Kidney epithelial cell (primary cell): ENCODE data around the gene CINP. TPM values are rescaled to one million over a fixed set of nuclear protein-coding genes. Genes with fewer than 3 reads are reported as not detected.

ENCODE experiments used
- DNase-seq: peaks from one replicate; pipeline ENCODE4 v3.0.0-alpha.2; 2010; ENCODE audit warnings: low read depth
- H3K27me3 ChIP-seq: 2 replicates; pipeline ENCODE4 v1.6.0; 2011; ENCODE audit warnings: low read length; ENCODE audit not compliant: control insufficient read depth, insufficient read depth
- H3K36me3 ChIP-seq: 2 replicates; pipeline ENCODE4 v1.5.1; 2011; ENCODE audit warnings: low read length; ENCODE audit not compliant: control insufficient read depth, insufficient read depth
- H3K4me3 ChIP-seq: 2 replicates; pipeline ENCODE4 v1.5.1; 2011; ENCODE audit warnings: low read depth, mild to moderate bottlenecking, control low read depth, low read length
- total RNA-seq: library from RNA; depleted of rRNA; stranded (reverse); fragments of >200 nt; gene quantifications from 2 replicates; pipeline ENCODE4 v1.2.3, GENCODE V29; 2015
- TF ChIP-seq, protein P1 (sequence below): IDR thresholded peaks from 2 replicates; pipeline ENCODE4 v1.5.1; 2011; ENCODE audit warnings: mild to moderate bottlenecking, moderate library complexity, low read length, control low read depth, inconsistent platforms; ENCODE audit not compliant: insufficient read depth, poor library complexity, severe bottlenecking

The CINP gene
- total RNA-seq, 1 donor from 2014 or later: 33.7 TPM

DNA sequence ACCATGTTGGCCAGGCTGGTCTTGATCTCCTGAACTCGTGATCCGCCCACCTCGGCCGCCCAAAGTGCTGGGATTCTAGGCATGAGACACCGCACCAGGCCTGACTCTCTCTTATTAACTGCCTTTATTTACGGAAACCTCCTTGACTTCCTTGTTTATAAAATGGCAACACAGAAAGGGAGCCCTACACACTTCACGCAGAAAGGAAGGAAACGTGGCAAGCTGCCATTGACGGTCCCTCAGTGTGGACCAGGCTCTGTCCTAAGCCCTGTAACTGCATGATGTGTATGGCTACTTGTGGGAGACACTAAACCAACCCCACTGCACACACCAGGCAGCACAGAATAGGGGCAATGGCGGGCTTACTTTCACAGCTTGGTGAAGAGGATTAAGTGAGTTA is 11.7 kb downstream of the CINP start:
- Histone ChIP-seq H3K4me3 (no peak overlapping the region), H3K27me3 (no peaks in the 10 kb centered on the region), H3K36me3 (no peaks in the 10 kb centered on the region)
- no peak for DNase-seq
- TF ChIP-seq, protein P1, sequence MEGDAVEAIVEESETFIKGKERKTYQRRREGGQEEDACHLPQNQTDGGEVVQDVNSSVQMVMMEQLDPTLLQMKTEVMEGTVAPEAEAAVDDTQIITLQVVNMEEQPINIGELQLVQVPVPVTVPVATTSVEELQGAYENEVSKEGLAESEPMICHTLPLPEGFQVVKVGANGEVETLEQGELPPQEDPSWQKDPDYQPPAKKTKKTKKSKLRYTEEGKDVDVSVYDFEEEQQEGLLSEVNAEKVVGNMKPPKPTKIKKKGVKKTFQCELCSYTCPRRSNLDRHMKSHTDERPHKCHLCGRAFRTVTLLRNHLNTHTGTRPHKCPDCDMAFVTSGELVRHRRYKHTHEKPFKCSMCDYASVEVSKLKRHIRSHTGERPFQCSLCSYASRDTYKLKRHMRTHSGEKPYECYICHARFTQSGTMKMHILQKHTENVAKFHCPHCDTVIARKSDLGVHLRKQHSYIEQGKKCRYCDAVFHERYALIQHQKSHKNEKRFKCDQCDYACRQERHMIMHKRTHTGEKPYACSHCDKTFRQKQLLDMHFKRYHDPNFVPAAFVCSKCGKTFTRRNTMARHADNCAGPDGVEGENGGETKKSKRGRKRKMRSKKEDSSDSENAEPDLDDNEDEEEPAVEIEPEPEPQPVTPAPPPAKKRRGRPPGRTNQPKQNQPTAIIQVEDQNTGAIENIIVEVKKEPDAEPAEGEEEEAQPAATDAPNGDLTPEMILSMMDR: no peak

DNA sequence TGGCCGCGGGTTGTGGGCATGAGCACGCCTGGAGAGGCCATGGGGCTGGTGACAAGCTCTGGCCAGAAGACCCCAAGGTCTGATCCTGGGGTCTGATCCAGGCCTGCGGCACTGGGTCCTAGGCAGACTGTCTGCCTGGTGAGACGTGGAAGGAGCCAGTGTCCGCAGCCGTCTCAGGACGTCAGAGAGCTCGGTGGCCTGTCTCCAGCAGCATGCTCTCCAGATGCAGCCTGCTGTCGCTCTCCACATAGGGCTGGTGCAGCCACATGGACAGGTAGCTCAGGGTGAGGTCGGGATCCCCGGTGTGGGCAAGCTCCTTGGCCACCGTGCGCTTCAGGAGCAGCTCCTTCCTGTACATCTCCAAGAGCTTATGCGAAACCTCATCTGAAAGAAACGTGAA is 14.3 kb downstream of the CINP start:
- peaks cover 1% of the 10 kb centered on the region for H3K36me3 ChIP-seq
- TF ChIP-seq, protein P1: no peak
- no peak for DNase-seq
- H3K27me3 ChIP-seq: no peaks in the 10 kb centered on the region
- H3K4me3 ChIP-seq: no peak overlapping the region

DNA sequence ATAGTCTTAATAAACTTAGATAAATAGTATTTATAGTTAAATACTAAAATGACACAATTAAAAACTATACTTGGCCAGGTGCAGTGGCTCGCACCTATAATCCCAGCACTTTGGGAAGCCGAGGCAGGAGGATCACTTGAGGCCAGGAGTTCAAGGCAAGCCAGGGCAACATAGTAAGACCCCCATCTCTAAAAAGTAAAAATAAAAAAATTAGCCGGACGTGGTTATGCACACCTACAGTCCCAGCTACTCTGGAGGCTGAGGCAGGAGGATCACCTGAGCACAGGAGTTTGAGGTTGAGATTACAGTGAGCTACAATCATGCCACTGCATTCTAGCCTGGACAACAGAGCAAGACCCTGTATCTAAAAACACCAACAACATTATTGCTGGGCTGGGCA is 16.0 kb downstream of the CINP start:
- DNase-seq: no peak
- TF ChIP-seq, protein P1: no peak
- Histone ChIP-seq H3K36me3 (peaks cover 1% of the 10 kb centered on the region), H3K27me3 (no peaks in the 10 kb centered on the region), H3K4me3 (no peak overlapping the region)

DNA sequence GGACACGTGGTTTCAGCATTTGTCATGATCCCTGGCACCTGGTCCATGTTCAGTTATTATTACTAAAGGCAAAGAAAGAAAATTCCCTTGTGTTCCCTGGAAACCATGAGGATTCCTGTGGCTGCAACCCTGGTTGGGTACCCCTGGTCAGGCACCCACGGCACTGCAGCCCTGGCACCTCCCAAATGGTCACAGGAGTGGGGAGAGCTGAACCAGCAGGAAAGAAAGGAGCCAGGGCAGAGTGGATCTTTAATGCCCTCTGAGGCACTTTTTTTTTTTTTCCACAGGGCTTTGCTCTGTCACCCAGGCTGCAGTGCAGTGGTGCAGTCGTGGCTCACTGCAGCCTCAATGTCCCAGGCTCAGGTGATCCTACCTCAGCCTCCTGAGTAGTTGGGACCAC is 17.5 kb downstream of the CINP start:
- TF ChIP-seq, protein P1: no peak
- Histone ChIP-seq H3K27me3 (no peaks in the 10 kb centered on the region), H3K4me3 (no peak overlapping the region), H3K36me3 (peaks cover 1% of the 10 kb centered on the region)
- DNase-seq: no peak

DNA sequence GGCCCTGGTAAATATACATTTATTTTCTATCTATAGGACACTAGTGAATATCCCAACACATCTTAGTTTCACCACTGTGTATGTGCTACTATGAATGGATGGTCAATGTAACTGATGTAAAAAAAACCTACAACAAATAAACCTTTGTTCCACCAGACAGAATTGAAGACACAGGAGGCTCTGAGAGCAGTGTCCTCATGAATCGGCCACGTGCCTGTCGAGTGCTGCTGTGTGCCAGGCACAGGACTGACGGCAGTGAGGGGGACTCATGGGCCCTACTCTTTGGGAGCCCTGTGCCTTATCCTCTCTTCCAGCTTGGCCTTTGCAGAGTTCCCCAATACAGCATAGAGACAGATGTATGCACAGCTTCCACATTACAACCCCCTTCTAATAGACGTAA is 18.2 kb downstream of the CINP start:
- DNase-seq: no peak
- TF ChIP-seq, protein P1: no peak
- Histone ChIP-seq H3K27me3 (no peaks in the 10 kb centered on the region), H3K4me3 (no peak overlapping the region), H3K36me3 (peaks cover 1% of the 10 kb centered on the region)

DNA sequence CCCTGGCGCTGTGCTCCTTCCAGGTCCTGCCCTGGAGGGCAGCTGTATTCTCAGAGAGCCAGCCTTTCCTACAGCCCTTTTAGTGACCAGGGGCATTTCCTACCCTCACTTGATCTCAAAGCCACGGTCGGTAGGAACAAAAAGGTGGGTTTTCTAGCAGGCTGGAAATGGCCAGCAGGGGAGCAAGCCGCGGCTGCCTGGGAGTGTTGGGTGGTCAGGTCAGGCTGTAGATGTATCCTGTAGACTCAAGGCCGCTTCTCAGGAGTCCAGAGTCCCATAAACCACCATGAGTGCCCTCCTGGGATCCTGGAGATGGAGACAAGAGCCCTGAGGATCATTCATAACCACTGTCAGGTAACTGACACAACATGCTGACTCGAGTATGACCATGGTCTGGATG is 18.6 kb downstream of the CINP start:
- TF ChIP-seq, protein P1: no peak
- no peak for DNase-seq
- H3K36me3 ChIP-seq: peaks cover 1% of the 10 kb centered on the region
- H3K4me3 ChIP-seq: no peak overlapping the region
- H3K27me3 ChIP-seq: no peaks in the 10 kb centered on the region
